ENCODE measurements around the gene MYPN. TPM values are rescaled to one million over a fixed set of nuclear protein-coding genes. Genes with fewer than 3 reads are reported as not detected.

Gene MYPN
- polyA plus RNA-seq, 2 of the 4 experiments (the other 2 are of a cell fraction): 1.5 to 2.1 TPM

- Histone ChIP-seq H3K4me2 (peak overlapping the region; percentile 78), H3K9me3 (no peaks in the 10 kb centered on the region), H3K4me3 (no peak overlapping the region), H3K4me1 (peaks cover 63% of the 10 kb centered on the region), H3K27ac (peak overlapping the region; percentile 86 to 92)
- POLR2A ChIA-PET: no interaction called here
- CTCF ChIA-PET: interaction anchor here (0.7 to 10.2 kb wide), 4 partner anchors 14 to 66 kb away, joined by 3 to 241 read pairs (median 4); no protein-coding TSS in a partner anchor
- peak; percentile 97 to 98 for ATAC-seq
- peak; percentile 99 for FAIRE-seq
- 2% methylated on average over 8 of the region's 8 CpGs for WGBS (ENCODE audit: missing lambda C conversion rate)
- DNase-seq (ENCODE audit: low read depth in 1 of 2, low spot score in 1 of 2): peak; percentile 97 to 99
- TF ChIP-seq JUN (IDR thresholded peaks at IDR 0.05) (peak; percentile 97 to 99), RARB (CRISPR knock-in tag; IDR thresholded peaks at IDR 0.05) (peak; percentile 88; the same call in 1 of the 2 replicates), REST (IDR thresholded peaks at IDR 0.05) (no peak), HEYL (CRISPR knock-in tag; IDR thresholded peaks at IDR 0.05) (peak; percentile 86), FOSL2 (IDR thresholded peaks at IDR 0.05) (peak; percentile 99), FOSL2 (CRISPR knock-in tag; IDR thresholded peaks at IDR 0.05) (peak; percentile 100), NFE2L2 (conservative IDR thresholded peaks at IDR 0.05; ENCODE audit: low read length) (no peak), POLR2AphosphoS2 (conservative IDR thresholded peaks at IDR 0.05; ENCODE audit: low read length) (no peak), RCOR1 (IDR thresholded peaks at IDR 0.05; ENCODE audit: low read depth, low read length) (no peak), CHD2 (IDR thresholded peaks at IDR 0.05; ENCODE audit: low read length, partially characterized antibody) (no peak), EHF (CRISPR knock-in tag; IDR thresholded peaks at IDR 0.05) (peak; percentile 92), MYC (IDR thresholded peaks at IDR 0.05; ENCODE audit: borderline replicate concordance, low read length) (no peak), USF2 (IDR thresholded peaks at IDR 0.05) (peak; percentile 61), ZC3H11A (IDR thresholded peaks at IDR 0.05) (no peak), KDM1A (IDR thresholded peaks at IDR 0.05; ENCODE audit: low read depth) (no peak), RFX5 (IDR thresholded peaks at IDR 0.05) (no peak), E2F6 (IDR thresholded peaks at IDR 0.05; ENCODE audit: borderline replicate concordance, low read depth) (peak; percentile 85; the same call in 1 of the 2 replicates), GATA3 (IDR thresholded peaks at IDR 0.05; ENCODE audit: borderline replicate concordance) (peak; percentile 100), SREBF2 (IDR thresholded peaks at IDR 0.05) (no peak), TFCP2L1 (CRISPR knock-in tag; IDR thresholded peaks at IDR 0.05) (no peak), ZFP36 (IDR thresholded peaks at IDR 0.05; ENCODE audit: borderline replicate concordance, partially characterized antibody) (no peak), HOXB5 (CRISPR knock-in tag; IDR thresholded peaks at IDR 0.05) (peak; percentile 100), MAFK (IDR thresholded peaks at IDR 0.05; ENCODE audit: partially characterized antibody) (peak; percentile 82), NR3C1 (IDR thresholded peaks at IDR 0.05) (no peak), KDM5A (IDR thresholded peaks at IDR 0.05) (no peak), BHLHE40 (IDR thresholded peaks at IDR 0.05; ENCODE audit: low read depth, low read length) (no peak), CBX2 (IDR thresholded peaks at IDR 0.05; ENCODE audit: borderline replicate concordance, low read depth) (no peak)
- TF ChIP-seq, protein P1, sequence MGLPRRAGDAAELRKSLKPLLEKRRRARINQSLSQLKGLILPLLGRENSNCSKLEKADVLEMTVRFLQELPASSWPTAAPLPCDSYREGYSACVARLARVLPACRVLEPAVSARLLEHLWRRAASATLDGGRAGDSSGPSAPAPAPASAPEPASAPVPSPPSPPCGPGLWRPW (IDR thresholded peaks at IDR 0.05): peak; percentile 44; the same call in 1 of the 2 replicates
- TF ChIP-seq, protein P2, sequence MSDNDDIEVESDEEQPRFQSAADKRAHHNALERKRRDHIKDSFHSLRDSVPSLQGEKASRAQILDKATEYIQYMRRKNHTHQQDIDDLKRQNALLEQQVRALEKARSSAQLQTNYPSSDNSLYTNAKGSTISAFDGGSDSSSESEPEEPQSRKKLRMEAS (IDR thresholded peaks at IDR 0.05): peak; percentile 96
- TF ChIP-seq, protein P3, sequence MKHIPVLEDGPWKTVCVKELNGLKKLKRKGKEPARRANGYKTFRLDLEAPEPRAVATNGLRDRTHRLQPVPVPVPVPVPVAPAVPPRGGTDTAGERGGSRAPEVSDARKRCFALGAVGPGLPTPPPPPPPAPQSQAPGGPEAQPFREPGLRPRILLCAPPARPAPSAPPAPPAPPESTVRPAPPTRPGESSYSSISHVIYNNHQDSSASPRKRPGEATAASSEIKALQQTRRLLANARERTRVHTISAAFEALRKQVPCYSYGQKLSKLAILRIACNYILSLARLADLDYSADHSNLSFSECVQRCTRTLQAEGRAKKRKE (CRISPR knock-in tag; IDR thresholded peaks at IDR 0.05; ENCODE audit: low read depth): peak; percentile 96
- TF ChIP-seq, protein P4, sequence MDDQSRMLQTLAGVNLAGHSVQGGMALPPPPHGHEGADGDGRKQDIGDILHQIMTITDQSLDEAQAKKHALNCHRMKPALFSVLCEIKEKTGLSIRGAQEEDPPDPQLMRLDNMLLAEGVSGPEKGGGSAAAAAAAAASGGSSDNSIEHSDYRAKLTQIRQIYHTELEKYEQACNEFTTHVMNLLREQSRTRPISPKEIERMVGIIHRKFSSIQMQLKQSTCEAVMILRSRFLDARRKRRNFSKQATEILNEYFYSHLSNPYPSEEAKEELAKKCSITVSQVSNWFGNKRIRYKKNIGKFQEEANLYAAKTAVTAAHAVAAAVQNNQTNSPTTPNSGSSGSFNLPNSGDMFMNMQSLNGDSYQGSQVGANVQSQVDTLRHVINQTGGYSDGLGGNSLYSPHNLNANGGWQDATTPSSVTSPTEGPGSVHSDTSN (IDR thresholded peaks at IDR 0.05): peak; percentile 95
- TF ChIP-seq, protein P5, sequence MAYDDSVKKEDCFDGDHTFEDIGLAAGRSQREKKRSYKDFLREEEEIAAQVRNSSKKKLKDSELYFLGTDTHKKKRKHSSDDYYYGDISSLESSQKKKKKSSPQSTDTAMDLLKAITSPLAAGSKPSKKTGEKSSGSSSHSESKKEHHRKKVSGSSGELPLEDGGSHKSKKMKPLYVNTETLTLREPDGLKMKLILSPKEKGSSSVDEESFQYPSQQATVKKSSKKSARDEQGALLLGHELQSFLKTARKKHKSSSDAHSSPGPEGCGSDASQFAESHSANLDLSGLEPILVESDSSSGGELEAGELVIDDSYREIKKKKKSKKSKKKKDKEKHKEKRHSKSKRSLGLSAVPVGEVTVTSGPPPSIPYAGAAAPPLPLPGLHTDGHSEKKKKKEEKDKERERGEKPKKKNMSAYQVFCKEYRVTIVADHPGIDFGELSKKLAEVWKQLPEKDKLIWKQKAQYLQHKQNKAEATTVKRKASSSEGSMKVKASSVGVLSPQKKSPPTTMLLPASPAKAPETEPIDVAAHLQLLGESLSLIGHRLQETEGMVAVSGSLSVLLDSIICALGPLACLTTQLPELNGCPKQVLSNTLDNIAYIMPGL (CRISPR knock-in tag; IDR thresholded peaks at IDR 0.05; ENCODE audit: borderline replicate concordance): no peak
These were observed 44.4 kb downstream of the MYPN start for GRCh38 chr10:68153473-68154210.
